GM12872 (cell line): ENCODE data around the gene THRB.

Experiments
- CTCF ChIP-seq: IDR thresholded peaks from 3 replicates; pipeline ENCODE4 v1.5.1; 2011; ENCODE audit warnings: low read depth, mild to moderate bottlenecking, low read length, moderate library complexity; ENCODE audit not compliant: insufficient read depth

Gene THRB

GRCh38 chr3:24372559-24373197, 122.0 kb downstream of the THRB start:
- TF ChIP-seq CTCF: no peak

GRCh38 chr3:24370352-24371090, 124.1 kb downstream of the THRB start:
- TF ChIP-seq CTCF: no peak

- no peak for TF ChIP-seq CTCF
Observed at GRCh38 chr3:24368605-24369004, 126.0 kb downstream of the THRB start.

GRCh38 chr3:24367664-24368264, 126.9 kb downstream of the THRB start:
- no peak for TF ChIP-seq CTCF

- TF ChIP-seq CTCF: no peak
Observed at GRCh38 chr3:24367216-24367615, 127.4 kb downstream of the THRB start.

GRCh38 chr3:24365168-24365567, 129.5 kb downstream of the THRB start:
- no peak for TF ChIP-seq CTCF

GRCh38 chr3:24364359-24364758, 130.3 kb downstream of the THRB start:
- TF ChIP-seq CTCF: no peak
